ENCODE results near the gene DHRS7B.
"Not testable (repeated sequence)": the region's sequence is repeated elsewhere in the genome, so short reads cannot be mapped to it uniquely, and the experiment has no call there.

GRCh38 chr17:21085280-21085679 lies 41.5 kb upstream of the DHRS7B start:
- TF ChIP-seq CTCF (IDR thresholded peaks at IDR 0.05); POLR2AphosphoS5 (IDR thresholded peaks at IDR 0.05; ENCODE audit: low read depth, low read length); REST (IDR thresholded peaks at IDR 0.05; ENCODE audit: insufficient read depth in 1 of 2, low read depth in 2 of 2, low read length in 1 of 2): not testable (repeated sequence)

Measured in Panc1 (cell line).